Loucy (cell line): ENCODE data around the gene APC.

ENCODE experiments used
- H2AFZ ChIP-seq: fragments of 200-600 bp; sonication (generic); 2 replicates; pipeline ENCODE4 v1.6.0; 2016; ENCODE audit warnings: antibody characterized with exemption, mild to moderate bottlenecking, low read length, moderate library complexity
- H3F3A ChIP-seq: fragments of 200-600 bp; 2 replicates; pipeline ENCODE4 v1.6.0; 2016; ENCODE audit warnings: antibody characterized with exemption, low read depth, mild to moderate bottlenecking
- H3K27me3 ChIP-seq: fragments of 200-600 bp; sonication (generic); 2 replicates; pipeline ENCODE4 v1.6.1; 2014; ENCODE audit warnings: low read length, mild to moderate bottlenecking; ENCODE audit not compliant: insufficient read depth, poor library complexity, severe bottlenecking
- H3K36me3 ChIP-seq: fragments of 200-600 bp; sonication (generic); 2 replicates; pipeline ENCODE4 v1.6.1; 2016; ENCODE audit warnings: low read length; ENCODE audit not compliant: insufficient read depth
- H3K4me1 ChIP-seq: fragments of 200-600 bp; sonication (generic); 2 replicates; pipeline ENCODE4 v1.5.1; 2014; ENCODE audit warnings: low read length, mild to moderate bottlenecking; ENCODE audit not compliant: insufficient read depth, poor library complexity, severe bottlenecking
- H3K4me2 ChIP-seq: fragments of 200-600 bp; sonication (generic); 2 replicates; pipeline ENCODE4 v1.6.0; 2014; ENCODE audit warnings: antibody characterized with exemption, low read length, low read depth, mild to moderate bottlenecking; ENCODE audit not compliant: poor library complexity, severe bottlenecking
- H3K4me3 ChIP-seq: fragments of 200-600 bp; sonication (generic); 2 replicates; pipeline ENCODE4 v1.5.1; 2014; ENCODE audit warnings: low read length, mild to moderate bottlenecking, mixed read lengths; ENCODE audit not compliant: poor library complexity, severe bottlenecking
- H3K79me2 ChIP-seq: fragments of 200-600 bp; sonication (generic); 2 replicates; pipeline ENCODE4 v1.6.1; 2014; ENCODE audit warnings: low read length; ENCODE audit not compliant: insufficient read depth
- H3K9ac ChIP-seq: fragments of 200-600 bp; sonication (generic); 2 replicates; pipeline ENCODE4 v1.6.0; 2014; ENCODE audit warnings: mild to moderate bottlenecking, low read depth, low read length, moderate library complexity; ENCODE audit not compliant: poor library complexity, severe bottlenecking
- H3K9me2 ChIP-seq: fragments of 200-600 bp; sonication (generic); replicated peaks from 2 replicates; pipeline ENCODE4 v1.6.1; 2016; ENCODE audit warnings: low read depth, low read length, mixed read lengths
- H3K9me3 ChIP-seq: fragments of 200-600 bp; sonication (generic); 2 replicates; pipeline ENCODE4 v1.6.1; 2014; ENCODE audit warnings: mild to moderate bottlenecking, antibody characterized with exemption, low read length, low read depth; ENCODE audit not compliant: insufficient read depth
- H4K20me1 ChIP-seq: fragments of 200-600 bp; sonication (generic); 2 replicates; pipeline ENCODE4 v1.6.0; 2014; ENCODE audit warnings: antibody characterized with exemption, low read length, mild to moderate bottlenecking; ENCODE audit not compliant: insufficient read depth, poor library complexity, severe bottlenecking
- CTCF ChIP-seq: fragments of 200-600 bp; sonication (generic); conservative IDR thresholded peaks from 2 replicates; pipeline ENCODE4 v1.5.1; 2014; ENCODE audit warnings: mild to moderate bottlenecking, antibody characterized with exemption, low read length
- EZH2phosphoT487 ChIP-seq: fragments of 200-600 bp; IDR thresholded peaks from 2 replicates; pipeline ENCODE4 v1.6.1; 2018; ENCODE audit warnings: antibody characterized with exemption, mild to moderate bottlenecking, moderate library complexity, borderline replicate concordance

Gene APC

DNA sequence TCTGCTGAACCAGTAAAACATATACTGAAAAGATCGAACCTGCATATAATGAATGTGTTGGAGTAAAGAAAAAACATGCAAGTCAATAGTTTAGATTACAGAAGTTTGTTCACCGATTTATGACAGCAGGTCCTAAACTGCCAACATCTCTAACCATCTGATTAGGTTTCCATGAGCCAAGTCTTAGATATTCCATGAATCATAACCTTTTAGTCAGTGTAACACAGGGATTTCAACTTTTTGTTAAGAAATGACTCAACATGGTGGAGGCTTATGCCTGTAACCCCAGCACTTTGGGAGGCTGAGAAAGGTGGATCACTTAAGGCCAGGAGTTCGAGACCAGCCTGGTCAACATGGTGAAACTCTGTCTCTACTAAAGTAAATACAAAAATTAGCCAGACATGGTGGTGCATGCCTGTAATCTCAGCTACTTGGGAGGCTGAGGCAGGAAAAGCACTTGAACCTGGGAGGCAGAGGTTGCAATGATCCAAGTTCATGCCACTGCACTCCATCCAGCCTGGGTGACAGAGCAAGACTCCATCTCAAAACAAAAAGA is 38.7 kb downstream of the APC start:
- no peaks in the 10 kb centered on the region for H3K79me2 ChIP-seq

DNA sequence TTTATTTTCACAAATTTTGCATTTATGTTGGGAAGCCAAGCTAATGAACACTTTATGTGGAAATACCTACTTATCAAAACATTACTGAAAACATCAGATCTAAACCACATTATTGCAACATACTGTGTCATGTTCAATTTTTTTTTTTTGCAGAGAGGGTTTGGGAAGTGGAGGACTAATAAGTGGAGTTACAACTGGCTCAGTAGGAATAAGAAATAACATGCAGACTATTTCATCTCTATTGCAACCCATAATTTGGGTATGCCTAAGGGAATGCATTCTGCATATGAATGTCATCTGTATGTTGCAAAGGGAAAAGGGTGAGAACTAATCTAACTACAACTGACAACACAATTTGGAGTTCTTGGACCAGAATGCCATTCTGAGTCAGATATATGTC is 41.8 kb downstream of the APC start:
- no peaks in the 10 kb centered on the region for H3K79me2 ChIP-seq
- no peaks in the 10 kb centered on the region for H3K9me3 ChIP-seq
- H2AFZ ChIP-seq, result no peak overlapping the region
- no peaks in the 10 kb centered on the region for H3K27me3 ChIP-seq
- H3K9me2 ChIP-seq, result no peaks in the 10 kb centered on the region
- H3K4me3 ChIP-seq, result no peak overlapping the region
- no peaks in the 10 kb centered on the region for H3F3A ChIP-seq
- H3K36me3 ChIP-seq, result peaks cover 36% of the 10 kb centered on the region; the same call in 1 of the 2 replicates
- no peaks in the 10 kb centered on the region for H4K20me1 ChIP-seq
- no peak overlapping the region for H3K9ac ChIP-seq
- no peak for TF ChIP-seq EZH2phosphoT487
- TF ChIP-seq CTCF, result no peak
- H3K4me2 ChIP-seq, result no peak overlapping the region
- no peaks in the 10 kb centered on the region for H3K4me1 ChIP-seq

More for the DNA sequence above, 38.7 kb downstream of the APC start:
- H3K4me2 ChIP-seq, result no peak overlapping the region
- H3K9me3 ChIP-seq, result no peaks in the 10 kb centered on the region
- H3K27me3 ChIP-seq, result no peaks in the 10 kb centered on the region
- H4K20me1 ChIP-seq, result no peaks in the 10 kb centered on the region
- no peaks in the 10 kb centered on the region for H3K4me1 ChIP-seq
- no peaks in the 10 kb centered on the region for H3K9me2 ChIP-seq
- H3K9ac ChIP-seq, result no peak overlapping the region
- peaks cover 23% of the 10 kb centered on the region; the same call in 1 of the 2 replicates for H3K36me3 ChIP-seq
- H3F3A ChIP-seq, result no peaks in the 10 kb centered on the region
- no peak for TF ChIP-seq CTCF
- no peak for TF ChIP-seq EZH2phosphoT487
- no peak overlapping the region for H3K4me3 ChIP-seq
- no peak overlapping the region for H2AFZ ChIP-seq

DNA sequence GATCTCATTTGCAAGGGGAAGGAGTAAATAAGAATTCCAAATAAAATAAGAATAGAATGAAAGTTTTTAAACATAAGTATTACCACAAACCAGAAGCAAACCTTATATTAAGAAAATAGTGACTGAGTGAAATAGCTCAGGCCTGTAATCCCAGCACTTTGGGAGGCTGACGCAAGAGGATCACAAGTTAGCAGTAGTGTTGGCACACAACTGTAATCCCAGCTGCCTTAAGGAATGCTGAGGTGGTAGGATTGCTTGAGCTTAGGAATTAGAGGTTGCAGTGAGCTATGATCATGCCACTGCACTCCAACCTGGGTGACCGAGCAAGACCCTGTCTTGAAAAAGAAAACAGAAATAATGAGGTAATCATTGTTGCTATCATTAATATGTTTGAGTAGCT is 47.0 kb downstream of the APC start:
- no peaks in the 10 kb centered on the region for H3K9me2 ChIP-seq
- no peaks in the 10 kb centered on the region for H3K79me2 ChIP-seq
- no peaks in the 10 kb centered on the region for H3K4me1 ChIP-seq
- H3K4me3 ChIP-seq, result no peak overlapping the region
- H2AFZ ChIP-seq, result no peak overlapping the region
- no peaks in the 10 kb centered on the region for H3K9me3 ChIP-seq
- no peaks in the 10 kb centered on the region for H3K27me3 ChIP-seq
- no peaks in the 10 kb centered on the region for H3F3A ChIP-seq
- H3K4me2 ChIP-seq, result no peak overlapping the region
- TF ChIP-seq CTCF (no peak), EZH2phosphoT487 (no peak)
- no peak overlapping the region for H3K9ac ChIP-seq
- peaks cover 25% of the 10 kb centered on the region; the same call in 1 of the 2 replicates for H3K36me3 ChIP-seq
- H4K20me1 ChIP-seq, result no peaks in the 10 kb centered on the region
